ENCODE data around the gene SCAMP1. TPM values are rescaled to one million over a fixed set of nuclear protein-coding genes. Genes with fewer than 3 reads are reported as not detected.
A peak's percentile ranks its signal among the peaks of the same experiment; 100 is the strongest.

The SCAMP1 gene
- total and polyA plus RNA-seq, 2 of the 13 experiments (the other 11 are each of a cell fraction or from before 2014, with no cell fraction given) = 18.2 to 33.7 TPM

DNA sequence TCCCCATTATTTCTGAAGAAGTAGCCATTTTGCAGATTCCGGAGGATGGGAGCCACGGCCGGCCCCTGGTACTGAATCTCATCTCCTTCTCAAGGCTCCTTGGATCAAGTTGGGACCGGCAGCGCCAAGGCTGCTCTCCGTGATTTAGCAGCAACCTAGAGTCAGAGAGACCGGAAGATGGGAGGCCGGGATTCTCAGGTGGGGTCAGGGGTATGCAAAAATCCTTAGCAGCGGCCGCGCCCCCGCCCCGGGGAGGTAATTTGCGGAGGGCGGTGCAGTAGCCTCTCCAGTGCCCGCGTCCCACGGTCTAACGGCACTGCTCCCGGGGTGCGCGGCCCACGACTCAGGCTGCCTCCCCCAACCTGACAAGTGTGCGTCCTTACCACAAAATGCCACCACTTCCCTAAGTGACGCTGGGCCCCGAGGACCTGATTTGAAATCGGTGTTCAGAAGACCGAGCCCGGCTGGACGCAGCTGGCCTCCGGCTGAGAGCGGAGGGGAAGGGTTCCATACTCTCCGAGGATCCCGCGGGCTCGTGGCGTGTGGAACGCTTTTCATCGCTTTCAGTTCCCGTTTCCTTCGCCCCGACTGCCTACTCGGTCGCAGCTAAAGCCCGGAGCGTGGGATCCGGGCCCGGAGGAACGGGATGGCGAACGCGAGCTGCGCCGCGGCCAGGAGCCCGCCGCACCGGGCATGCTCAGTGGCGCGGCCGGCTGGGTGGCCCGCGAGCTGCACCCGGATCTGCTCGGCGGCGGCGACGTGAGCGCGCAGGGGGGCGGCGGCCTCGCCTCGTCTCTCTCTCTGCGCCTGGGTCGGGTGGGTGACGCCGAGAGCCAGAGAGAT lies at the start of gene SCAMP1 (continued):
- TF ChIP-seq SOX6 (IDR thresholded peaks at IDR 0.05) (no peak), SOX6 (CRISPR knock-in tag; IDR thresholded peaks at IDR 0.05) (no peak; the same call in none of the 2 replicates), ZNF329 (CRISPR knock-in tag; IDR thresholded peaks at IDR 0.05; ENCODE audit: low read depth) (no peak), ZNF343 (CRISPR knock-in tag; IDR thresholded peaks at IDR 0.05) (peak; percentile 93), ZNF251 (CRISPR knock-in tag; IDR thresholded peaks at IDR 0.05) (no peak), TMF1 (CRISPR knock-in tag; IDR thresholded peaks at IDR 0.05; ENCODE audit: low read depth) (0 out of 2 replicates have a peak, but pooled peaks have one; percentile 30), ADNP (CRISPR knock-in tag; IDR thresholded peaks at IDR 0.05) (peak; percentile 77; the same call in 1 of the 2 replicates), POLR2G (IDR thresholded peaks at IDR 0.05; ENCODE audit: low read depth, low read length) (peak; percentile 85), HNF1B (CRISPR knock-in tag; IDR thresholded peaks at IDR 0.05) (peak; percentile 58; the same call in 1 of the 2 replicates), BCL6 (CRISPR knock-in tag; IDR thresholded peaks at IDR 0.05) (peak; percentile 29; the same call in 1 of the 2 replicates), GTF3A (CRISPR knock-in tag; conservative IDR thresholded peaks at IDR 0.05) (no peak)
- TF ChIP-seq, protein P1, sequence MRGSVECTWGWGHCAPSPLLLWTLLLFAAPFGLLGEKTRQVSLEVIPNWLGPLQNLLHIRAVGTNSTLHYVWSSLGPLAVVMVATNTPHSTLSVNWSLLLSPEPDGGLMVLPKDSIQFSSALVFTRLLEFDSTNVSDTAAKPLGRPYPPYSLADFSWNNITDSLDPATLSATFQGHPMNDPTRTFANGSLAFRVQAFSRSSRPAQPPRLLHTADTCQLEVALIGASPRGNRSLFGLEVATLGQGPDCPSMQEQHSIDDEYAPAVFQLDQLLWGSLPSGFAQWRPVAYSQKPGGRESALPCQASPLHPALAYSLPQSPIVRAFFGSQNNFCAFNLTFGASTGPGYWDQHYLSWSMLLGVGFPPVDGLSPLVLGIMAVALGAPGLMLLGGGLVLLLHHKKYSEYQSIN (CRISPR knock-in tag; IDR thresholded peaks at IDR 0.05; ENCODE audit: borderline replicate concordance) = no peak
- TF ChIP-seq, protein P2, sequence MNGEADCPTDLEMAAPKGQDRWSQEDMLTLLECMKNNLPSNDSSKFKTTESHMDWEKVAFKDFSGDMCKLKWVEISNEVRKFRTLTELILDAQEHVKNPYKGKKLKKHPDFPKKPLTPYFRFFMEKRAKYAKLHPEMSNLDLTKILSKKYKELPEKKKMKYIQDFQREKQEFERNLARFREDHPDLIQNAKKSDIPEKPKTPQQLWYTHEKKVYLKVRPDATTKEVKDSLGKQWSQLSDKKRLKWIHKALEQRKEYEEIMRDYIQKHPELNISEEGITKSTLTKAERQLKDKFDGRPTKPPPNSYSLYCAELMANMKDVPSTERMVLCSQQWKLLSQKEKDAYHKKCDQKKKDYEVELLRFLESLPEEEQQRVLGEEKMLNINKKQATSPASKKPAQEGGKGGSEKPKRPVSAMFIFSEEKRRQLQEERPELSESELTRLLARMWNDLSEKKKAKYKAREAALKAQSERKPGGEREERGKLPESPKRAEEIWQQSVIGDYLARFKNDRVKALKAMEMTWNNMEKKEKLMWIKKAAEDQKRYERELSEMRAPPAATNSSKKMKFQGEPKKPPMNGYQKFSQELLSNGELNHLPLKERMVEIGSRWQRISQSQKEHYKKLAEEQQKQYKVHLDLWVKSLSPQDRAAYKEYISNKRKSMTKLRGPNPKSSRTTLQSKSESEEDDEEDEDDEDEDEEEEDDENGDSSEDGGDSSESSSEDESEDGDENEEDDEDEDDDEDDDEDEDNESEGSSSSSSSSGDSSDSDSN (CRISPR knock-in tag; IDR thresholded peaks at IDR 0.05) = peak; percentile 89
- TF ChIP-seq, protein P3, sequence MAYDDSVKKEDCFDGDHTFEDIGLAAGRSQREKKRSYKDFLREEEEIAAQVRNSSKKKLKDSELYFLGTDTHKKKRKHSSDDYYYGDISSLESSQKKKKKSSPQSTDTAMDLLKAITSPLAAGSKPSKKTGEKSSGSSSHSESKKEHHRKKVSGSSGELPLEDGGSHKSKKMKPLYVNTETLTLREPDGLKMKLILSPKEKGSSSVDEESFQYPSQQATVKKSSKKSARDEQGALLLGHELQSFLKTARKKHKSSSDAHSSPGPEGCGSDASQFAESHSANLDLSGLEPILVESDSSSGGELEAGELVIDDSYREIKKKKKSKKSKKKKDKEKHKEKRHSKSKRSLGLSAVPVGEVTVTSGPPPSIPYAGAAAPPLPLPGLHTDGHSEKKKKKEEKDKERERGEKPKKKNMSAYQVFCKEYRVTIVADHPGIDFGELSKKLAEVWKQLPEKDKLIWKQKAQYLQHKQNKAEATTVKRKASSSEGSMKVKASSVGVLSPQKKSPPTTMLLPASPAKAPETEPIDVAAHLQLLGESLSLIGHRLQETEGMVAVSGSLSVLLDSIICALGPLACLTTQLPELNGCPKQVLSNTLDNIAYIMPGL (CRISPR knock-in tag; IDR thresholded peaks at IDR 0.05; ENCODE audit: borderline replicate concordance in 1 of 2, low read depth in 1 of 2) = peak; percentile 79 to 86; a peak in 3 of 4 replicates
- TF ChIP-seq, protein P4, sequence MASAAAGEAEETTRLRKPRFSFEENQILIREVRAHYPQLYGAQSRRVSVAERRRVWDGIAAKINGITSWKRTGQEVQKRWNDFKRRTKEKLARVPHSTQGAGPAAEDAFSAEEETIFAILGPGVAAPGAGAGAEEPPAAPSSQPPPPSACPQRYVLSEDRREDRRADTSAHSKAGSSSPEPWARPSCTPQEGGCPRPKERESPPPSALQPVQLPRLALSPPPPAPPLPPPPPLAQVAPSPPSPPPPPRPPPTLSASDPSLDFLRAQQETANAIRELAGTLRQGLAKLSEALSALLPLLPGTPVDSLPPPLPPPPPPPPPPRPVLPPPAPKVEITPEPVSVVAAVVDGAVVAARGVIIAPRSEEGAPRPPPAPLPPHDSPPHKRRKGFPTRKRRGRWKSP (CRISPR knock-in tag; IDR thresholded peaks at IDR 0.05) = peak; percentile 64
- TF ChIP-seq, protein P5, sequence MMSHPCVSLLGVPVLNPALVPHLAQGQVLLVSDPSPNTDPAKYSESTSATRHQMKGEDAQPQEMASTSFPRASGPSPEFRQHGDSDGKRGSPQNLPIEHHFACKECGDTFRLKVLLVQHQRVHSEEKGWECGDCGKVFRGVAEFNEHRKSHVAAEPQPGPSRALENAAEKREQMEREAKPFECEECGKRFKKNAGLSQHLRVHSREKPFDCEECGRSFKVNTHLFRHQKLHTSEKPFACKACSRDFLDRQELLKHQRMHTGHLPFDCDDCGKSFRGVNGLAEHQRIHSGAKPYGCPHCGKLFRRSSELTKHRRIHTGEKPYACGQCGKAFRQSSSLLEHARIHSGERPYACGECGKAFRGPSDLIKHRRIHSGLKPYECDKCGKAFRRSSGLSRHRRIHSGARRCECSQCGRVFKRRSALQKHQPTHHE (CRISPR knock-in tag; IDR thresholded peaks at IDR 0.05; ENCODE audit: borderline replicate concordance) = peak; percentile 35; the same call in 1 of the 2 replicates

All from HepG2 (cell line).